Measurements from ENCODE around the gene KCNK10.

GRCh38 chr14:88289996-88290395, 33.1 kb downstream of the KCNK10 start:
- TF ChIP-seq POLR2AphosphoS5 (IDR thresholded peaks at IDR 0.05) (no peak), CTCF (IDR thresholded peaks at IDR 0.05) (no peak), POLR2A (IDR thresholded peaks at IDR 0.05) (no peak), EP300 (IDR thresholded peaks at IDR 0.05) (no peak)

Measured in suprapubic skin (tissue), 4 donors.